ENCODE results near the gene PRDM12. TPM values are rescaled to one million over a fixed set of nuclear protein-coding genes. Genes with fewer than 3 reads are reported as not detected.

PRDM12 gene
- total and polyA plus RNA-seq, 2 experiments from 2014 or later, result 0.11 TPM; not detected in 1

- TF ChIP-seq, protein P1, sequence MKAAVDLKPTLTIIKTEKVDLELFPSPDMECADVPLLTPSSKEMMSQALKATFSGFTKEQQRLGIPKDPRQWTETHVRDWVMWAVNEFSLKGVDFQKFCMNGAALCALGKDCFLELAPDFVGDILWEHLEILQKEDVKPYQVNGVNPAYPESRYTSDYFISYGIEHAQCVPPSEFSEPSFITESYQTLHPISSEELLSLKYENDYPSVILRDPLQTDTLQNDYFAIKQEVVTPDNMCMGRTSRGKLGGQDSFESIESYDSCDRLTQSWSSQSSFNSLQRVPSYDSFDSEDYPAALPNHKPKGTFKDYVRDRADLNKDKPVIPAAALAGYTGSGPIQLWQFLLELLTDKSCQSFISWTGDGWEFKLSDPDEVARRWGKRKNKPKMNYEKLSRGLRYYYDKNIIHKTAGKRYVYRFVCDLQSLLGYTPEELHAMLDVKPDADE (IDR thresholded peaks at IDR 0.05), result no peak
- no peak for TF ChIP-seq POLR2AphosphoS5 (IDR thresholded peaks at IDR 0.05; ENCODE audit: low read depth)
- no peak for TF ChIP-seq ZNF462 (CRISPR knock-in tag; IDR thresholded peaks at IDR 0.05)
Observed at GRCh38 chr9:130663977-130664250, 480 bp upstream of the PRDM12 start (continued).

DNA sequence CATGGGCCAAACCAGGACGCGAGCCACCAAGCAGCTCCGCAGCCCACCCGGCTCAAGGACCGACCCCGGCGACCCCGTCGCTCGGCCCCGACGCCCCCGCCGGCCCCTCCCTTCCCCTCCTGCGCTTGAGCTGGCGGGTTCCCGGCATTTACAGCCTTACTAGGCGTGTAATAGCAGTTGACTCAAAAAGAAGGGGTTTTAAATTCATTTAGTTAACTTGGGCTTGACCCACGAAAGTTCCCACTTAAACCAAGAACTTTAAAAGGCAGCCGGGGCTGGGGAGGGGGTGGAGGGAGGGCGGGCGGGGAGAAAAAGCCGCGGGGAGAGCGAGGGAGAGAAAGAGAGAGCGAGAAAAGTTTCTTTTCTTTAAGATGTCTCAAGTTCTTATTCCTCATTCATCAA lies 636 bp downstream of the PRDM12 start:
- no peak for TF ChIP-seq EZH2 (IDR thresholded peaks at IDR 0.05; ENCODE audit: low read depth, unreplicated experiment)
- TF ChIP-seq POLR2AphosphoS5 (IDR thresholded peaks at IDR 0.05; ENCODE audit: low read depth), result no peak
- TF ChIP-seq CTCF (conservative IDR thresholded peaks at IDR 0.05; ENCODE audit: low read depth in 2 of 2), result no peak
- TF ChIP-seq, protein P1 (IDR thresholded peaks at IDR 0.05), result no peak
- no peak for TF ChIP-seq EZH2phosphoT487 (IDR thresholded peaks at IDR 0.05; ENCODE audit: unreplicated experiment)
- TF ChIP-seq STAT1 (IDR thresholded peaks at IDR 0.05; ENCODE audit: unreplicated experiment), result no peak
- H3K4me2 ChIP-seq, result peak overlapping the region; percentile 90
- DNase-seq (ENCODE audit: low spot score), result no peak
- peaks cover 17% of the 10 kb centered on the region for H3K4me1 Mint-ChIP-seq
- H3F3A ChIP-seq (replicated peaks; ENCODE audit: low read depth), result 0 out of 2 replicates have a peak, but pooled peaks cover 3% of the 10 kb centered on the region
- peaks cover 96% of the 10 kb centered on the region for H3K27me3 Mint-ChIP-seq (ENCODE audit: insufficient read depth, low read depth, poor library complexity)
- H3K9me3 Mint-ChIP-seq, result peaks cover 6% of the 10 kb centered on the region; the same call in 1 of the 3 replicates
- no peaks in the 10 kb centered on the region for H3K9me2 ChIP-seq (ENCODE audit: insufficient read depth)
- no peaks in the 10 kb centered on the region for H3K36me3 ChIP-seq (ENCODE audit: insufficient read depth)
- H3K27ac Mint-ChIP-seq, result no peak overlapping the region
- peaks cover 23% of the 10 kb centered on the region for H3K4me1 ChIP-seq (ENCODE audit: insufficient read depth)
- no peaks in the 10 kb centered on the region; the same call in 2 of the 3 replicates for H3K36me3 Mint-ChIP-seq (ENCODE audit: low read depth)
- peak overlapping the region; percentile 83 for H2AFZ ChIP-seq
- H3K79me2 ChIP-seq (replicated peaks; ENCODE audit: insufficient read depth), result no peaks in the 10 kb centered on the region
- H4K20me1 ChIP-seq (replicated peaks; ENCODE audit: insufficient read depth), result no peaks in the 10 kb centered on the region
- H3K4me3 Mint-ChIP-seq, result peak overlapping the region; percentile 66
- H3K27ac ChIP-seq (ENCODE audit: low read depth), result no peak overlapping the region
- ATAC-seq, result no peak
- H3K4me3 ChIP-seq, result peak overlapping the region; percentile 67
- peaks cover 98% of the 10 kb centered on the region for H3K27me3 ChIP-seq (ENCODE audit: insufficient read depth)

Data from GM23338 (cell line).